Activated naive CD4-positive, alpha-beta T cell treated with anti-CD3 and anti-CD28 coated beads, Interleukin-2, amount 10 ng/mL, durations not matched to agents 7 days and 5 days (primary cell): ENCODE data around the gene DUS2.
"Not testable (repeated sequence)": the region's sequence is repeated elsewhere in the genome, so short reads cannot be mapped to it uniquely, and the experiment has no call there.

Experiments used
- CTCF ChIA-PET: fragments of 350-600 bp; sonication (Branson Sonifier 250); formaldehyde crosslinking; loops from one replicate; lab custom pipeline; 2021; ENCODE audit warnings: antibody characterized with exemption; lab: Charles Lee
- DNase-seq: peaks from one replicate; pipeline ENCODE4 v3.0.0-alpha.2; 2020
- H3K27ac Mint-ChIP-seq: one replicate; pipeline ENCODE4 v1.8.0; 2021; ENCODE audit warnings: mild to moderate bottlenecking, moderate library complexity, mixed read lengths
- H3K27me3 Mint-ChIP-seq: one replicate; pipeline ENCODE4 v1.8.0; 2021; ENCODE audit warnings: mild to moderate bottlenecking, mixed read lengths
- H3K36me3 Mint-ChIP-seq: one replicate; pipeline ENCODE4 v1.8.0; 2021; ENCODE audit warnings: mixed read lengths
- H3K4me1 Mint-ChIP-seq: one replicate; pipeline ENCODE4 v1.8.0; 2021; ENCODE audit warnings: mixed read lengths
- H3K4me3 Mint-ChIP-seq: one replicate; pipeline ENCODE4 v1.8.0; 2021; ENCODE audit warnings: mild to moderate bottlenecking, moderate library complexity, mixed read lengths
- H3K9me3 Mint-ChIP-seq: one replicate; pipeline ENCODE4 v1.8.0; 2021; ENCODE audit warnings: mixed read lengths

Gene DUS2

DNA sequence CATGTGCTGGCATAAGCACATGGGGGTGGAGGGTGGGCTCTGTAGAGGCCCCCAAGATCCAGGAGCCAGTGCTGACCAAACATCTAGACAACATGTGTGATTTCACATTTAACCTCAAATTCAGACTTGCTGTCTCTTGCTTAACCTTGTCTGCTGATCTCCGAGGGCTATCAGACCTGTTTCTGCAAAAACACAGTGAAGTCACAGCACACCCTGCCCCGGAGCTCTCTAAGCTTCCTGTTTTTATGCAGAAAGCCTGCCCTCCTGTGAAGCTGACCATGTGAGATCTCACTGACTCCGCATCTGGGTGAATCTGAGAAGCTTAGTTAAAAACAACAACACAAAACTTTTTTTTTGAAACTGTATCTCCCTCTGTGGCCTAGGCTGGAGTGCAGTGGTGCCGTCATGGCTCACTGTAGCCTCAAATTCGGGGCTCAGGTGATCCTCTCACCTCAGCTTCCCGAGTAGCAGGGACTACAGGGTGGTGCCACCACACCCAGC, 17.2 kb upstream of the DUS2 start:
- CTCF ChIA-PET, result interaction anchor here (1.1 to 2.7 kb wide), 5 partner anchors 11 to 223 kb away, joined by 3 to 8 read pairs (median 5); partner anchors contain the start of genes DDX28 and DUS2
- Mint-ChIP-seq H3K9me3 (no peaks in the 10 kb centered on the region), H3K27me3 (no peaks in the 10 kb centered on the region), H3K27ac (peak overlapping the region; percentile 94), H3K4me3 (no peak overlapping the region), H3K4me1 (peaks cover 34% of the 10 kb centered on the region), H3K36me3 (no peaks in the 10 kb centered on the region)
- peak; percentile 69 for DNase-seq

DNA sequence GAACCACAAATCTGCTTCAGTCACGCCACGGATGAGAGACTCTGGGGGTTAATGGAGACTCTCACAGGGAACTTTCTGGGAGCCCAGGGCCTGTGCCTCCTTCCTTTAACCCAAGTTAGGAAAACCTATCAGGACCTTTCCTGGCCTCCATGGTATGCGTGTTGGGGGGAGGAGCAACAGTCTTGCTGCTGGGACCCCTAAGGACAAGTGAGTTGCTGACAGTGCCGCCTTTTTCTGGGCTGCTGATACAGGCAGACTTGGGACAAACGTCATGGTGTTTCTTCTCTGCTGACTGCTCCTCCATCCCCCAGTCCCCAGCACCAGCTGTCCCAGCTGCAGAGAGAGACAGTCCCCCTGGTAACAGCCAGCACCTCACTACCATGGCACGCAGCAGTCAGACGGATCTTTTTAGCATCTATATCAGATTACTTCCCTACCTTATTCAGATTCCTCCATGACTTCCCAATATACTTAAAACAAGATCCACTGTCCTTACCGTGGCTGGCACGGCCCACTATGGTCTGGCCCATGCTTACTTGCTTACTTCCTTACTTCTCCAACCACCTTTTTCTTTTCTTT, 13.8 kb upstream of the DUS2 start:
- Mint-ChIP-seq H3K4me3 (no peak overlapping the region), H3K36me3 (no peaks in the 10 kb centered on the region), H3K4me1 (peaks cover 36% of the 10 kb centered on the region)

DNA sequence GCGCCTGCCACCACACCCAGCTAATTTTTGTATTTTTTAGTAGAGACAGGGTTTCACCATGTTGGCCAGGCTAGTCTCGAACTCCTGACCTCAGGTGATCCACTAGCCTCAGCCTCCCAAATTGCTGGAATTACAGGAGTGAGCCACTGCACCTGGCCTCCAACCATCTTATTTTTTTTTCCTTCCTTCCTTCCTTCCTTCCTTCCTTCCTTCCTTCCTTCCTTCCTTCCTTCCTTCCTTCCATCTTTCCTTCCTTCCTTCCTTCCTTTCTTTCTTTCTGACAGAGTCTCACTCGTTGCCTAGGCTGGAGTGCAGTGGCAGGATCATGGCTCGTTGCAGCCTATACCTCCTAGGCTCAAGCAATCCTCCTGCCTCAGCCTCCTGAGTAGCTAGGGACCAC, 13.2 kb upstream of the DUS2 start:
- CTCF ChIA-PET, result interaction anchor here (1.2 kb wide), 1 partner anchor 16 kb away, joined by 3 read pairs; no protein-coding TSS in a partner anchor
- DNase-seq, H3K9me3 Mint-ChIP-seq, H3K36me3 Mint-ChIP-seq, H3K27ac Mint-ChIP-seq, H3K4me3 Mint-ChIP-seq: not testable (repeated sequence)
- Mint-ChIP-seq H3K4me1 (peaks cover 33% of the 10 kb centered on the region), H3K27me3 (peaks cover 11% of the 10 kb centered on the region)

More for the DNA sequence above, 13.8 kb upstream of the DUS2 start:
- peaks cover 11% of the 10 kb centered on the region for H3K27me3 Mint-ChIP-seq
- CTCF ChIA-PET, result interaction anchor here (1.2 kb wide), 1 partner anchor 15 kb away, joined by 3 read pairs; no protein-coding TSS in a partner anchor
- DNase-seq, result no peak
- no peak overlapping the region for H3K27ac Mint-ChIP-seq
- no peaks in the 10 kb centered on the region for H3K9me3 Mint-ChIP-seq

DNA sequence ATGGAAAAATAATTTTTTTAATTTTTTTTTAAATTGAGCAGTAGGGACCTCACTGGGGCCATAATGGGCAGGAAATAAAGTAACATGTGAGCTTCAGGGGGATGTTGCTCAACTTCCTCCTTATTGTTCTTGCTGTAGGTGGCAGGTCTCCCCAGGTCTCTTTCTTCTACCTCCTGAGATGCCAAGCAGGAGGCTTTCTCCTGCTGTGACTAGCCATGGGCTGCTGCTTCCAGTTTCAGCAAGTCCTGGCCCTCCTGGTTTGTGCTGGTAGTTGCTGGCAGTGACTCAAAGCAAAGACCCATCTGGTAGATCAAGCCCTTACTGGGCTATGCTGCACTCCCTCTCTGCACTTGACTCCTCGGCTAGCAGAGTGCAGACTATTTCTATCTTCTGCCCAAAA, 9.6 kb upstream of the DUS2 start:
- Mint-ChIP-seq H3K4me1 (peaks cover 16% of the 10 kb centered on the region), H3K36me3 (no peaks in the 10 kb centered on the region), H3K27me3 (peaks cover 11% of the 10 kb centered on the region), H3K27ac (no peak overlapping the region), H3K9me3 (no peaks in the 10 kb centered on the region), H3K4me3 (no peak overlapping the region)
- no peak for DNase-seq
- CTCF ChIA-PET, result no interaction called here

DNA sequence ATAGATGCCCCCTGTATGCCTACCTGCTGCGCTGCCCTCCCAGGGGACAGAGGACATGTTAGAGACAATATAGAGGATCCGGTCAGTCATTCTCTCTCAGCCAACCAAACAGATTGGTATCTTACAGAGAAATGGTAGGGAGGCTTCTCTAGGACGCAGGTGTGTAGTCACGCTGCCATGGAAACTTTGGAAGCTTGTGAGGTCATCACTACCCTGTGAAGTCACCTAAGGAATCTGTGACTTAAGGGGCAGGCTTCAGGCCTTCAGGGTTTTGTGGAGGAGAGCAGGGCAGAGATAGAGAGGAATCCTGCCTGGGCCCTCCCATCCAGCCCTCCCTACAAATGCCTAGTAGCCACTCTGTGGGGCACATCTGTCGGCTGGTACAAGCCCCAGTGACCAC, 7.4 kb upstream of the DUS2 start, which contains the start of gene DPEP2NB:
DPEP2NB (minus strand) TSS at position 231 of the 400 bp plus-strand sequence; CDS start at position 90, 141 bp downstream.
- Mint-ChIP-seq H3K4me1 (peaks cover 10% of the 10 kb centered on the region), H3K36me3 (no peaks in the 10 kb centered on the region), H3K4me3 (no peak within 1 kb of the TSS), H3K27me3 (peaks cover 11% of the 10 kb centered on the region), H3K9me3 (no peaks in the 10 kb centered on the region), H3K27ac (no peak within 1 kb of the TSS)
- DNase-seq, result no peak
- CTCF ChIA-PET, result interaction anchor here (1.3 kb wide), 1 partner anchor 343 kb away, joined by 5 read pairs; no protein-coding TSS in a partner anchor

DNA sequence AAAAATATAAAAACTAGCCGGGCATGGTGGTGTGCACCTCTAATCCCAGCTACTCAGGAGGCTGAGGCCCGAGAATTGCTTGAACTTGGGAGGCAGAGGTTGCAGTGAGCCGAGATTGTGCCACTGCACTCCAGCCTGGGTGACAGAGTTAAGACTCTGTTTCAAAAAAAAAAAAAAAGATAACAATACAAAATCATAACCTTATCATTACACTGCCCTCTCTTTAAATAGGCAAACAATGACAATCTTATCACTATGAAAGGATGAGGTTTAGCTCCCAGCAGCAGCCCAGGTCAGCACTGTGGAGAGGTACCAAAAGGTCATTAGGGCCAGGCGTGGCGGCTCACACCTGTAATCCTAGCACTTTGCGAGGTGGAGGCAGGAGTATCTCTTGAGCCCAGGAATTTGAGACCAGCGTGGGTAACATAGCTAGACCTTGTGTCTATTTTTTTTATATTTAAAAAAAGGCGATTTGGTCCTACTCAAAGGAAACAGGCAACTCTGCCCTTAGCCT, 3.9 kb upstream of the DUS2 start:
- Mint-ChIP-seq H3K4me3 (no peak overlapping the region), H3K27ac (no peak overlapping the region), H3K27me3 (no peaks in the 10 kb centered on the region), H3K9me3 (no peaks in the 10 kb centered on the region), H3K4me1 (peaks cover 25% of the 10 kb centered on the region), H3K36me3 (peaks cover 14% of the 10 kb centered on the region)
- CTCF ChIA-PET, result interaction anchor here (1.0 kb wide), 1 partner anchor 38 kb away, joined by 3 read pairs; no protein-coding TSS in a partner anchor
- DNase-seq, result no peak

DNA sequence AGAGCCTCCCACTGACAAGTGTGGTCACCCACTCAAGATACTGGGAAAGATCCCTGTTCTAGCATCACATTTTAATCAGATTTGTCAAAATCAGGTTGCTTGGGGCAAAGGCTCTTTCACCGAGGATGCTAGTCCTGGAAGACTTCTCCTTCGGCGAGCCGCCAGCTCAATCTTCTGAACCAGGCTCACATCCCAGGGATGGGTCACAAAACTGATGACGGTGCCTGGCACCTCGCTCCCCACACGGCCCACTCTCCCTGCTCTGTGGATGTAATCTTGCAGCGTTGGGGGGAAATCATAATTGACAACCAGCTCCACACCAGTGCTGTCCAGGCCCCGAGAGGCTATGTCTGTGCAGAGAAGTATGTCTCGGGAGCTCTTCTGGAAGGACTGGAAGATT, 1.6 kb upstream of the DUS2 start:
- no peak for DNase-seq
- H3K27me3 Mint-ChIP-seq, result no peaks in the 10 kb centered on the region
- H3K36me3 Mint-ChIP-seq, result peaks cover 22% of the 10 kb centered on the region
- peak overlapping the region; percentile 97 for H3K4me3 Mint-ChIP-seq
- H3K4me1 Mint-ChIP-seq, result peaks cover 28% of the 10 kb centered on the region
- no peaks in the 10 kb centered on the region for H3K9me3 Mint-ChIP-seq
- H3K27ac Mint-ChIP-seq, result peak overlapping the region; percentile 94
- CTCF ChIA-PET, result interaction anchor here (1.1 to 1.6 kb wide), 4 partner anchors 19 to 205 kb away, joined by 3 to 5 read pairs (median 4); no protein-coding TSS in a partner anchor

DNA sequence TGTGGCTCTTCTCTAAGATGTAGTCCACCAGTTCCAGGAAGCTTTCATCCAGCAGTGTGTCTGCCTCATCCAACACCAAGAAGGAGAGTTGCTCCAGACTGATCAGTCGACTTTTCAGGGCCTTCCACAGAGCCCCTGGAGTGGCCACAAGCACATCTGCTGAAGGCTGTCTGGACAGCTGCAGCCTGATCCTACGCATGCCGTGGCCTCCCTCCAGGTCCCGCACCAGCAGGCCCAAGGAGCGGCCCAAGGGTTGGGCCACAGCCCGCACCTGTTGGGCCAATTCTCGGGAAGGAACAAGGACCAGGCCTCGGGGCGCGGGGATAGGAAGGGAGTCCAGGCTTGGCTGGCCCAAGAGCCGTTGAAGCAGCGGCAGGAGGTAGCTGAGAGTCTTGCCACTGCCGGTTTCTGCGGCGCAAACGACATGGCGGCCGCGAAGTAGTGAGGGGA, 781 bp upstream of the DUS2 start:
- DNase-seq, result no peak
- CTCF ChIA-PET, result interaction anchor here (1.0 to 2.1 kb wide), 9 partner anchors 17 to 206 kb away, joined by 3 to 7 read pairs (median 4); partner anchors contain the start of genes DPEP2 and PSMB10
- Mint-ChIP-seq H3K27me3 (no peaks in the 10 kb centered on the region), H3K9me3 (no peaks in the 10 kb centered on the region), H3K36me3 (peaks cover 23% of the 10 kb centered on the region), H3K4me1 (peaks cover 28% of the 10 kb centered on the region), H3K4me3 (peak overlapping the region; percentile 97), H3K27ac (peak overlapping the region; percentile 94)

DNA sequence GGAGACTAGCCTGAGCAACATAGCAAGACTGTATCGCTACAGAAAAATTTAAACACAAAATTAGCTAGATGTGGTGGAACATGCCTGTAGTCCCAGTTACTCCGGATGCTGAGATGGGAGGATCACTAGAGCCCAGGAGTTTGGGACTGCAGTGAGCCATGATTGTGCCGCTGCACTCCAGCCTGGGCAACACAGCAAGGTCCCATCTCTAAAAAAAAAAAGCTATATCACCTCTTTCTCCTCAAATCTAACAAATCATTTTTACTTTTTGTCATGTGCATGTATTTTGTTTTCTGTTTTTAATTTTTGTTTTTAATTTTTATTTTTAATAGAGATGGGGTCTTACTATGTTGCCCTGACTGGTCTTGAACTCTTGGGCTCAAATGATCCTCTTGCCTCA, 5.9 kb downstream of the DUS2 start:
- Mint-ChIP-seq H3K27ac (no peak overlapping the region), H3K36me3 (peaks cover 30% of the 10 kb centered on the region)
- CTCF ChIA-PET, result interaction anchor here (1.0 to 2.5 kb wide), 3 partner anchors 12 to 37 kb away, joined by 3 to 7 read pairs (median 6); no protein-coding TSS in a partner anchor

DNA sequence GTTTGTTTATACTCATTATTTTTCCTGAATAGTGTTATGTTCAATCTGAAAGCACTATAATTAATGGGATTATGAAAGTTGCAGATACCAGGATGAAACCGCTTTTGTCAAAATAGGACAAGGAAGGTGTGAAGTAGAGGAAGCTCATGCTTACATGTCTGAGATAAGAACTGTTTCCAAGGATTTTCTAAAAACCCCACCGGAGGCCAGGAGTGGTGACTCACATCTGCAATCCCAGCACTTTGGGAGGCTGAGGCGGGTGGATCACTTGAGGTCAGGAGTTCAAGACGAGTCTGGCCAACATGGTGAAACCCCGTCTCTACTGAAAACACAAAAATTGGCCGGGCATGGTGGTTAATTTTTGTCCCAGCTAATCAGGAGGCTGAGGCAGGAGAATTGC, 7.0 kb downstream of the DUS2 start:
- Mint-ChIP-seq H3K4me1 (peaks cover 12% of the 10 kb centered on the region), H3K36me3 (peaks cover 30% of the 10 kb centered on the region)
- CTCF ChIA-PET, H3K27me3 Mint-ChIP-seq, H3K4me3 Mint-ChIP-seq, DNase-seq, H3K27ac Mint-ChIP-seq, H3K9me3 Mint-ChIP-seq: not testable (repeated sequence)

More for the DNA sequence above, 5.9 kb downstream of the DUS2 start:
- Mint-ChIP-seq H3K27me3 (no peaks in the 10 kb centered on the region), H3K4me3 (no peak overlapping the region), H3K9me3 (no peaks in the 10 kb centered on the region), H3K4me1 (peaks cover 15% of the 10 kb centered on the region)
- DNase-seq, result no peak

DNA sequence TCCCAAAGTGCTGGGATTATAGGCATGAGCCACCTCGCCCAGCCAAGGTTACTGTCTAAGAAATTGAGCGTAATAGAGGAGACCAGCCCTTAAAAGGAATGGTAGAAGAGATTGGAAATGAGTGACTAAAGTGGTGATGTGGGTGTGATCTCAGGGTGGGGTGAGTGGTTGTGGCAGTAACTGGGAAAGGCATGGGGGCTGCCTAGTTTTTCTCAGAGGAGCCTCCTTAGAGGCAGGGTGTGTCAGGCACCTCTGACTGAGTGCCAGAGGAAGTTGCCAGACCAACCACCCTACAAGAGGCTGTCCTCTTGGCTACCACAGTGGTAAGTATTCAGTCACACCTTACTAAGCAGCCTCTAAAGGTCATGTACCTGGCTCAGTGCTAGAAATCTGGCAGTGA, 8.9 kb downstream of the DUS2 start:
- DNase-seq, result no peak
- CTCF ChIA-PET, result interaction anchor here (1.2 kb wide), 1 partner anchor 148 kb away, joined by 3 read pairs; no protein-coding TSS in a partner anchor
- peak overlapping the region; percentile 75 for H3K27ac Mint-ChIP-seq
- H3K9me3 Mint-ChIP-seq, result no peaks in the 10 kb centered on the region
- peaks cover 19% of the 10 kb centered on the region for H3K4me1 Mint-ChIP-seq
- H3K36me3 Mint-ChIP-seq, result peaks cover 21% of the 10 kb centered on the region
- no peaks in the 10 kb centered on the region for H3K27me3 Mint-ChIP-seq
- H3K4me3 Mint-ChIP-seq, result no peak overlapping the region

DNA sequence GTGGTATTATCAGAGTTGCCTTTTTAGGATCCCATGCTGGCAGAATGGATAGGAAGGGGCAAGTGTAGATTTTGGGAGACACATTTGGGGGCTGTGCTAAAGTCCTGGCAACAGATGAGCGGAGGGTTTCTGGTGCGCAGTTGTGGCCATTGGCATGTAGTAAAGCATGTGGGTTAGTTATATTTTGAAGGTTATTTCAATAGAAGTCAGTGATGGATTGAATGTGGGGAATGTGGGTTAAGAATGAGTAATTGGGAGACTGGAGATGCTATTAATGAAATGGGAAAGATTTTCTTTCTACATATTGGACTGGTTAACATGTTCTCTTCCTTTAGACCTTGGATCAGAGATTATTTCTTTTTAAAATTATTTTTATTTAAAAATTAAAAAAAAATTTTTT, 10.0 kb downstream of the DUS2 start:
- Mint-ChIP-seq H3K4me3 (no peak overlapping the region), H3K27me3 (no peaks in the 10 kb centered on the region), H3K36me3 (peaks cover 15% of the 10 kb centered on the region), H3K4me1 (peaks cover 26% of the 10 kb centered on the region), H3K27ac (no peak overlapping the region), H3K9me3 (no peaks in the 10 kb centered on the region)
- no peak for DNase-seq
- CTCF ChIA-PET, result interaction anchor here (1.2 to 1.5 kb wide), 2 partner anchors 149 to 512 kb away, joined by 3 read pairs; no protein-coding TSS in a partner anchor

DNA sequence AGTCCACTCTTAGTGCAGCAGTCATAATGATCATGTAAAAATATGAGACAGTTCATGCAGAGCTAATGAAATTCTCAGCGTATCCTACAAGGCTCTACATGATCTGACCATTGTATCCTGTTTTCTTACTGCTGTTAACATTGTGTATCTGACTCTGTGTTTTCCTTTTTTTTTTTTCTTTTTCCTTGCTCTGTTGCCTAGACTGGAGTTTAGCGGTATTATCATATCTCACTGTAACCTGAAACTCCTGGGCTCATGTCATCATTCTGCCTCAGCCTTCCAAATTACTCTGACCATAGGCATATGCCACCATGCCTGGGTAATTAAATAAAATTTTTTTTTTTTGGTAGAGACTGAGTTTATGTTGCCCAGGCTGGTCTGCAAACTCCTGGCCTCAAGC, 12.1 kb downstream of the DUS2 start:
- Mint-ChIP-seq H3K9me3 (no peaks in the 10 kb centered on the region), H3K27ac (no peak overlapping the region), H3K36me3 (peaks cover 20% of the 10 kb centered on the region), H3K27me3 (no peaks in the 10 kb centered on the region), H3K4me1 (peaks cover 32% of the 10 kb centered on the region), H3K4me3 (no peak overlapping the region)
- CTCF ChIA-PET, result no interaction called here
- DNase-seq, result no peak

DNA sequence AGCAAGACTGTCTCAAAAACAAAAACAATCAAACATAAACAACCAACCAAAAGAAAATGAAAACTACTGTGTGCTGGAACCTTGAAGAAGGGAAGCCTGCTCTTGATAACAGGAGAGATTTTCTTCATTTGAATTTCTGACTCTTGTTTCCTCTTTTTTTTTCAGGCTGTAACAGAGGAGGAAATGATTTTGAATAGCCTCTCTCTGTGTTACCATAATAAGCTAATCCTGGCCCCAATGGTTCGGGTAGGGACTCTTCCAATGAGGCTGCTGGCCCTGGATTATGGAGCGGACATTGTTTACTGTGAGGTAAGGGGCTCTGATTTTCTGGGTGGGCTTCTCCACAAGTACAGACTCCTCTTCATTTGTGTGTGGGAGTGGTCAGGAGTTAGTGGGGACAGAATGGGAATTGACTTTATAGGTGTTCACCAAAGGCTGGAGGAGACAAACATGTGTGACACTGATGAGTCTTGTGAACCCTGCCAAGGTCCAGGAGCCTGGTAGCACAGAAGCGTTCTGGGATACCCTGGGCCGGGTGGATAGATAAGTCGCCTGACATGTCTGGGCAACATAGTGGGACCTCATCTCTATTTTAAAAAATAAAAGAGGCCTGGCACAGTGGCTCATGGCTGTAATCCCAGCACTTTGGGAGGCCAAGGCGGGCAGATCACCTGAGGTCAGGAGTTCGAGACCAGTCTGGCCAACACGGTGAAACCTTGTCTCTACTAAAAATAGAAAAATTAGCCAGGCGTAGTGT, 14.9 kb downstream of the DUS2 start:
- DNase-seq, result no peak
- Mint-ChIP-seq H3K4me3 (no peak overlapping the region), H3K36me3 (peaks cover 20% of the 10 kb centered on the region)

More for the DNA sequence above, 14.9 kb downstream of the DUS2 start:
- peaks cover 26% of the 10 kb centered on the region for H3K4me1 Mint-ChIP-seq
- CTCF ChIA-PET, result interaction anchor here (1.4 kb wide), 1 partner anchor 27 kb away, joined by 3 read pairs; no protein-coding TSS in a partner anchor
- H3K9me3 Mint-ChIP-seq, result no peaks in the 10 kb centered on the region
- peak overlapping the region; percentile 60 for H3K27ac Mint-ChIP-seq
- no peaks in the 10 kb centered on the region for H3K27me3 Mint-ChIP-seq
